GM12865 (cell line): ENCODE measurements around the gene ANTXRL.
"Not testable (repeated sequence)": the region's sequence is repeated elsewhere in the genome, so short reads cannot be mapped to it uniquely, and the experiment has no call there.

ENCODE experiments used
- DNase-seq: peaks from one replicate; pipeline ENCODE4 v3.0.0; 2010; ENCODE audit warnings: low read depth
- H3K4me3 ChIP-seq: 2 replicates; pipeline ENCODE4 v1.5.1; 2011; ENCODE audit warnings: mild to moderate bottlenecking, low read depth, low read length, control low read depth
- CTCF ChIP-seq: IDR thresholded peaks from 2 replicates; pipeline ENCODE4 v1.5.1; 2011; ENCODE audit warnings: low read length, control low read depth, low read depth, inconsistent platforms; ENCODE audit not compliant: insufficient read depth; ENCODE audit errors: missing control alignments

Gene ANTXRL

GRCh38 chr10:46328853-46329689 is 42.3 kb downstream of the ANTXRL start:
- no peak for TF ChIP-seq CTCF
- no peak for DNase-seq
- H3K4me3 ChIP-seq: no peak overlapping the region

DNA sequence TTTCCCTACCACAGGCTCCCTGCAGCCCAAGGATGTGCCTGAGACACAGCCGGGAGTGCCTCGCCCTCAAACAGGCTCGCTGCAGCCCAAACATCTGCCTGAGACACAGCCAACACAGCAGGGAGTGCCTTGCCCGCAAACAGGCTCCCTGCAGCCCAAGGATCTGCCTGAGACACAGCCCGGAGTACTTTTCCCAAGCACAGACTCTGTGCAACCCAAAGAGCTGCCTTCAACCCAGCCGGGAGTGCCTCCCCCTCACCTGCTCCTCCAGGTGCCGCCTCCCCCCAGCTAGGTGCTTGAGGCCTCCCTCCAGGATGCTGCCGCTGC is 42.9 kb downstream of the ANTXRL start:
- no peak overlapping the region for H3K4me3 ChIP-seq
- TF ChIP-seq CTCF: no peak

DNA sequence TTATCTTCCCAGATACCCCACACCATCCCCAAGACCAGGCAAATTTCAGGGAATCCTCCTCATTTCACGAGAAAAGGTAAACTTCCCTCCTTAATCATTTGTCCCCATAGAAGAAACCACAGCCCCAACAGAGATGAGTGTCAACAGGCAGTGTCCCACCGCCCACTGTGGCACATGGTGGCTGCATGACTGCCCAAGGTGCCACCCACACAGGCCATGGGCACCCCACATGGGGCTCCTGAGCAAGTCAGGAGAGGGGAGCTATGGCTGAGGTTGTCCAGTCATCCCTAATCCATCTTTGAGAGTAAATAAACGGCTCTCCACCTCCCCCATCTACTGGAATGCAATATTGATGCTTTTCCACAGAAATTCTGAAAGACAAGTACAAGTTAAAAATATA is 44.1 kb downstream of the ANTXRL start:
- DNase-seq: no peak
- TF ChIP-seq CTCF: no peak
- no peak overlapping the region for H3K4me3 ChIP-seq

More for the DNA sequence above, 42.9 kb downstream of the ANTXRL start:
- no peak for DNase-seq

DNA sequence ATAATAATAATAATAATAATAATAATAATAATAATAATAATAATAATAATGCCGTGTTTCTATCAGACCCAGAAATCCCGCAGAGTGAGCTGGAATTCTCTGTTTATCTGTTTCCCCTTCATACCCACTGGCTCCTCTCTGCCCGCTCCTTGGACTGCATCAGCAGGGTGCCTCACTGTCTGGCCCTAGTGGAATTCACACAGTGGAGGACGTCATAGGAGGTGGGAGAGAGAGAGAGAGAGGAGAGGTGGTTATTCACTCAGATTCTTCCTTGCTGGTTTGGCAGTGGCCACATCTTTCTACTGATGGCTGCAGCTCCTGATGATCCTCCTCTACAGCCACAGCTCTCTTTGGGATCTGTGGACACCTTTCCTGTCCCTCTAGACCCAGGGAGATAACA is 78.7 kb downstream of the ANTXRL start:
- not testable (repeated sequence) for DNase-seq, H3K4me3 ChIP-seq

- not testable (repeated sequence) for DNase-seq, H3K4me3 ChIP-seq
These were observed 80.4 kb downstream of the ANTXRL start for GRCh38 chr10:46367209-46367608.

DNA sequence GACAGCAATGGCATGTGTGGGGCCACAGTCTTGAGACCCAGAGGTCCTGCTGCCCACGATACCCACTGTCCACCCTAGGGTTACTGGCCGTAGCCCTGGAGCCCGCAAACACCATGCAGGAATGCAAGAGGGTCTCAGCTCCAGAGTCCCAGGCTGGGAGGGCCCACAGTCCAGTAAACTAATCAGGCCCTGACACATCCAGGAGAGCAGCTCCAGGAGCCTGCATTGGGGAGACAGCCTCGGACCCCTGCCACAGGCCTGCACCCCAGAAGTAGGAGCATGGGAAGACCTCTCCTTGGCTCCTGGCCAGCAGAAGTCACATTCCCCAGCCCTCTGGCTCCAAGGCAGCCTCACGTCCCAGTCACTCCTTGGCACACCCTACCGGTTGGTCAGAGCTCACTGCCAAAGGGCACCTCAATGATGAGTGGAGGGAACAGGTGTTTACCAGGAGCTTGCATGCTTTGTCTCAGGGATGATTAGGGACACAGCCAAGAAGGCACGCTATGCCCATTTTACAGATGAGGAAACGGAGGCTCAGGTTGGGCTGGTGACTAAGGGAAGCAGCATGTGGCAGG is 81.0 kb downstream of the ANTXRL start:
- H3K4me3 ChIP-seq, DNase-seq: not testable (repeated sequence)

- not testable (repeated sequence) for H3K4me3 ChIP-seq, DNase-seq
These were observed 82.2 kb downstream of the ANTXRL start for GRCh38 chr10:46368956-46369355.

- H3K4me3 ChIP-seq, DNase-seq: not testable (repeated sequence)
These were observed 87.6 kb downstream of the ANTXRL start for GRCh38 chr10:46374410-46374809.

DNA sequence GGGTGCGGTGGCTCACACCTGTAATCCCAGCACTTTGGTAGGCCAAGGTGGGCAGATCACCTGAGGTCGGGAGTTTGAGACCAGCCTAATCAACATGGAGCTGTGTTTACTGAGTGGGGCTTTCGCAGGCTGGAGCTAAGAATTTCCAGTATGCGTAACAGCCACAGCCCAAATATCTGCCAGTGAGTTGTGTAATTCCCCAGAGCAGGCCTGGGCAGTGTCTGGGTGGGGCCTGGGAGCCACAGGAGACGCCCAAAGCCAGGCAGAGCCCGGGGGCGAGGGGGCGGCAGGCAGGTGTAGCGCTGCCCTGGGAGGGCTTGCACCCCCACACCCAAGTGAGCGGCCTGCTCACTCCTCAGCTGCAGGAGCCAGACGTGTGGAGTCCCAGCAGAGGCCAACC is 88.6 kb downstream of the ANTXRL start, which contains the start of gene ANXA8L1:
Gene ANXA8L1 (plus strand): TSS at position 371 of the 400 bp plus-strand sequence. CDS start 76 bp downstream, outside the sequence.
- not testable (repeated sequence) for DNase-seq, H3K4me3 ChIP-seq

DNA sequence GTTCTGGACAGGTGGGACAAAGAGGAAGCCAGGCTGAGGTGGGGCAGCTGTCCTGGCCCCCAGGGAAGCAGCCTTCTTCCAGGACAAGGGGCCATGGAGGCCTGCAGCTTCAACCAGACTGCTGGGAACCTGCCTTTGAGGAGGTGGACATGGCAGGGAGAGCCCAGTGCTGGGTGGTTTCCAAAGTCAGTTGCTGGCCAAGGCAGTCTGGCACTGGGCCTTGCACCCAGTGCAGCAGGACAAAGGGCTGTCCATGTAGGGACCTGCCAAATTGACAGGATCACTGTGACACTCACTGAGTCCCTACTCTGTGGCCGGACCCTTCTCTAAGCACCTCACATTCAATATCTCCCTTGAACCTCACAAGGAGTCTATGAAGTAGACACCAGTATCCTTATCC is 90.2 kb downstream of the ANTXRL start:
- not testable (repeated sequence) for DNase-seq, H3K4me3 ChIP-seq

DNA sequence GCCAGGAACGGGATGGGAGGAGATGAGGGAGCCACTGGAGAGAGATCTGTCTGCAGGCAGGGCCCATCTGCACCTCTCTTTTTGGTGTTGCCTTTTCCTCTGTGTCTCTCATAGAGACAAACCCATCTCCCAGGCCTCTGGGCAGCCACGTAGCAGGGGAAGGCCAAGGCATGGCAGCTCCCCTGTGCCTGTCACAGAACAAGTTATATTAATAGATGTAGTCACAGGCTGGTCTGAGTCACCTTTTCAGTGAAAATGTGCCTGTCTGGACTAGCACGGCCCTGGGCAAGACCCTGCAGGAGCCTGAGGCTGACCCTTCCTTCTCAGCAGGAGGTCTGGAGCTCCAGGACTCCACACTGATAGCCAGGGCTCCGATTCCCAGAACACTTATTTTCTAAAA is 90.9 kb downstream of the ANTXRL start:
- DNase-seq, H3K4me3 ChIP-seq: not testable (repeated sequence)

- not testable (repeated sequence) for H3K4me3 ChIP-seq, DNase-seq
These were observed 91.3 kb downstream of the ANTXRL start for GRCh38 chr10:46378108-46378507.

- H3K4me3 ChIP-seq, DNase-seq: not testable (repeated sequence)
These were observed 92.5 kb downstream of the ANTXRL start for GRCh38 chr10:46379233-46379848.
